Erythroblast (primary cell): ENCODE measurements around the gene CDHR5.

ENCODE experiments used
- GATA1 ChIP-seq: IDR thresholded peaks from 2 replicates; pipeline ENCODE4 v1.6.1; 2011; ENCODE audit warnings: low read depth, mild to moderate bottlenecking, control low read depth, low read length, moderate library complexity
- POLR2A ChIP-seq: IDR thresholded peaks from 2 replicates; pipeline ENCODE4 v1.6.1; 2011; ENCODE audit warnings: mild to moderate bottlenecking, low read length

- TF ChIP-seq POLR2A (no peak), GATA1 (no peak)
These were observed 6.1 kb upstream of the CDHR5 start for GRCh38 chr11:630871-631270.
